GM18951 (cell line): ENCODE data around the gene SCN2A.

ENCODE experiments used
- POLR2A ChIP-seq: IDR thresholded peaks from 4 replicates; pipeline ENCODE4 v1.6.1; 2011; ENCODE audit warnings: mild to moderate bottlenecking; ENCODE audit not compliant: insufficient read length, insufficient read depth; ENCODE audit errors: extremely low read depth
- in situ Hi-C: fragments of 300-500 bp; cut with MboI; formaldehyde crosslinking; loops from one replicate; pipeline ENCODE4 v1.12.0; 2022; ENCODE audit warnings: low sequenced_read_pairs, mixed read lengths, inconsistent platforms; ENCODE audit not compliant: unreplicated experiment

Gene SCN2A

DNA sequence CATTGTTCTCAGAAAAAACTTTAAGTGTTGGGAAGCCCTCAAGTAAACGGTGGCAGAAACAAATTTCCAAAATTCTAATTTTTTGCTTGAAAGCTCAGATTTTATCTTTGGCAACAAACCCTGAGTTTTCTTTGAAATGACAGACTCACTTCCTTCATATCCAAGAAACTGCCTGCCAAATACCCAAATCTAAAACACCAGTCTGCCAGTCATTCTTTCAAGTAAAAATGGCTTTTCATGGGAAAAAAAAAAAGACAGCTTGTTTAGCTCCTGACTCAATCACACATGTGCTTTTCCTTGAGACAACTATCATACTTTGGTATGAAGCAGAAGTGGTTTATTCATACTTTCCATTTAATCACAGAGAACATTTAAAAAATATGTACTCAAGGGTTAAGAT lies 189.7 kb downstream of the SCN2A start:
- no peak for TF ChIP-seq POLR2A
- in situ Hi-C loops = no loop called here

DNA sequence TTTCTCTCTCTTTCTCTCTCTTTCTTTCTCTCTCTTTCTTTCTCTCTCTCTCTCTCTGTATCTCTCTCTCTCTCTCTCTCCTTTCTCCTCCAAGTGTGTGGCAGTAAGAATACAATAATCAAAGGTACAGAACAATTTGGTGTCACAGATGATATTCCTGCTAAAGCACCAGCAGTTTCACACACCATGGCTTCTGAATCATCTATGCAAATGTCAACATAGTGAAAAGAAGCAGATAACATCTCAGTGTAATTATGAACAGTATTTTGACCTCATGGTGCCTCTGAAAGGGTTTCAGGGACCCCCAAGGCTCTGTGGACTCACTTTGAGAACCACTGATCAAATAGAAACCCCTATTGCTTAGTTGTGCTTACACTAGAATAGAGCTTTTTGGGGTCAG lies 191.8 kb downstream of the SCN2A start:
- no peak for TF ChIP-seq POLR2A
- in situ Hi-C loops = no loop called here

- TF ChIP-seq POLR2A = no peak
- in situ Hi-C loops = no loop called here
These were observed 193.2 kb downstream of the SCN2A start for GRCh38 chr2:165432234-165432966.

DNA sequence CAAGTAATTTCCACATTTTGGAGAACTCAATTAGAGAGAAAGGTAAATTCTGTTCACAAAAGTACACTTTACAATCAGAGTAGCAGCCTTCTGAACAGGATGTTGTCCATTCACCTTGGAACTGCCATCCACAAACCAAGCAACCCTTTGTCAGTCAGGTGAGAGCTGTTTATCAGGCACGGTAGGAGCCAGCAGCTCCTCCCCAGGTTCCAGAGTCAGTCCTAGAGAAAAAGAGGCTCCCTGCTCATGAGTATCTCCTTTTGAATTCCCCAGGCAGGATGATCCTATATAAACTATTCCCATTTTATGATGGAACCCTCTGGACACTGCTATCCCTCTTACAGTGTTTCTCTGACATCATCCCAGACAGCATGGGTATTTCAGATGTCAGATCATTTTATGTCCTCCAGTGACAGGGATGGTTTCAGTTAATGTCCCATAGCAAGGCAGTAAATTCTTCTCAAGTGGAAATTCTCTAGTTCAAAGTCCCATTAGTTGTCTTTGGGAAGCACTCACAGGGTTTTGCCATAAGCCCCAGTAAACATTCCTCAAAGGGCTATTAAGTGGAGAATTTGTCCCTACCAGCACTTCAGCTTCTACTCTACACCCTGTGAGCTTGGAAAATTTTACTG lies 195.8 kb downstream of the SCN2A start:
- in situ Hi-C loops = no loop called here
- no peak for TF ChIP-seq POLR2A

DNA sequence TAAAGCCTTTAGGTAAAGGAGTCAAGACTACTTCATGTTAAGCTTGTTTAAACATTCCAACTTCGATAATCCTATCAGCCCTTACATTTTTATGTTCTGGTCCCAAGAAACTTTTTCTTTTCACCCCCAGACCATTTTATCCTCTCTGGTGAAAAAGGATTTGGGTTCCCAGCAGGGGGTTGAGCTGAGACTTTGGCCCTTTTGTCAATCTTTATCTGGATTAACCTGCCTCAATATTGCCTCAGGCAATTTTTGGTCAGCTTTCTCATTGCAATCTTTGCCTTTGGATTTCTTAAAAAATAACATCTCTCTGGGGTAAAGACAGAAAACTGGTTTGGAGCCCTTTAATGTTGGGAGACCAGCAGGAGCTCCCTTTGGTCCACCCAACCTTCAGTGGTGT lies 196.4 kb downstream of the SCN2A start:
- TF ChIP-seq POLR2A = no peak
- in situ Hi-C loops = no loop called here

DNA sequence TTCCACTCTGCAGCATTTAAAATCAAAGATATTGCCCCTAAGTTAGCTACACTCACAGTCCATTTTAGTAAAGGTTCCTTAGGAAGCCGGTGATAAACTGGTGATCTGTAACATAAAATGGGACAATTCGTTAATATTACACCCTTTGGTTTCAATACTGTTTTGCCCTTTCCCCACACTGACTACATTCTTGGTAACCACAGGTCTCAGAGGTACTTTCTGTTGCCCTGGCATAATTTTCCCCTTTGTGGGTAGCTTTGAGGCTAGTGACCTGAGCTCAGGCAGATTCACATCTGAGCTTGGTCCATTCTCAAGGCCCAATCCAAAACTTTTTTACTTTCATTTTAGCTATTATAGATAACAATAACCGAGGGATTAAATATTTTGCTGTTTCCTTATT lies 197.3 kb downstream of the SCN2A start:
- no peak for TF ChIP-seq POLR2A
- in situ Hi-C loops = no loop called here

DNA sequence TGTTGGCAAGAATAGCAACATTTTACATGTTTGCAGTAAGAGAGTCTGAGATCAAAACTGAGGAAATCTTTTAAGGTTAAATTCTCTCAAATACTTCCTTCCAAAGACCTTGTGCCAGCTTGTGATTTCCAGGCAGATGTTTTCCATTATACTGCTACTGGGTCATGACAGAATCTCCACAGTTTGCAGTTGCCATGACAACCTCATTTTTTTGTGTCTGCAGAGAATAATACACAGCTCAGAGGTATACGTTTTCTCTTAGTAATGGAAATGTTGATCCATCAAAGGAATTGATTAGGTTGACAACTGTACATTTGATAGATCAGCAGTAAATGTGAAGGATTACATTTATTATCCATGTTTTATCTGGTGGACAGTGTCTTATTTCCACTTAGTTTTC lies 201.2 kb downstream of the SCN2A start:
- no peak for TF ChIP-seq POLR2A
- in situ Hi-C loops = no loop called here
